Prostate gland (tissue), 2 donors: ENCODE measurements around the gene TEFM. TPM values are rescaled to one million over a fixed set of nuclear protein-coding genes. Genes with fewer than 3 reads are reported as not detected.

Source experiments
- DNase-seq: peaks from one replicate; pipeline ENCODE4 v3.0.0-alpha.2; 2019; ENCODE audit warnings: low spot score
- H3K27ac ChIP-seq, 2 donors: fragments of 200-600 bp; sonication (generic); 2 replicates each; pipeline ENCODE4 v1.5.1; 2017 to 2019
- H3K27me3 ChIP-seq: fragments of 200-600 bp; sonication (generic); replicated peaks from 2 replicates; pipeline ENCODE4 v1.5.1; 2019; ENCODE audit not compliant: insufficient read depth
- H3K36me3 ChIP-seq, 2 donors: fragments of 200-600 bp; sonication (generic); 1 replicate in 1 of 2; 2 replicates in 1 of 2; pipeline versions ENCODE4 v1.5.1 to v1.8.1; 2017 to 2019
- H3K4me1 ChIP-seq: fragments of 200-600 bp; sonication (generic); replicated peaks from 2 replicates; pipeline ENCODE4 v1.5.1; 2019
- H3K4me3 ChIP-seq, 2 donors: fragments of 200-600 bp; sonication (generic); 2 replicates each; pipeline ENCODE4 v1.5.1; 2017 to 2019
- H3K9me3 ChIP-seq: fragments of 200-600 bp; sonication (generic); 2 replicates; pipeline ENCODE4 v1.5.1; 2017
- CTCF ChIP-seq, 4 experiments: fragments of 200-600 bp in 2 of 4; fragments of 450-650 bp in 2 of 4; sonication (generic) in 2 of 4; IDR thresholded peaks; 1 replicate in 3 of 4; 2 replicates in 1 of 4; pipeline ENCODE4 v1.5.1; 2016 to 2019; ENCODE audit warnings: antibody characterized with exemption in 4 of 4, mild to moderate bottlenecking in 2 of 4, moderate library complexity in 2 of 4
- POLR2A ChIP-seq: fragments of 450-650 bp; IDR thresholded peaks from one replicate; pipeline ENCODE4 v1.6.1; 2016; ENCODE audit warnings: antibody characterized with exemption, mild to moderate bottlenecking
- POLR2AphosphoS5 ChIP-seq: sonication (generic); formaldehyde crosslinking; IDR thresholded peaks from one replicate; pipeline ENCODE4 v1.6.1; 2017; ENCODE audit warnings: antibody characterized with exemption
- WGBS: methylation state at CpG from one replicate; pipeline ENCODE4 v1.1.5; 2018; 5-methylcytosine and 5-hydroxymethylcytosine counted together
- intact Hi-C: fragments of 100-400 bp; cut with DNase I; formaldehyde crosslinking; loops from one replicate; pipeline ENCODE4 v1.14.2; 2022
- total RNA-seq, 2 donors: library from RNA; depleted of rRNA; stranded (reverse); fragments of >200 nt; gene quantifications; one replicate each; pipeline ENCODE4 v1.1.0, GENCODE V29; 2016

Gene TEFM
- total RNA-seq, 2 donors from 2014 or later: 4.4 to 8.6 TPM

GRCh38 chr17:30926516-30926915 lies 20.5 kb upstream of the TEFM start:
- TF ChIP-seq CTCF (IDR thresholded peaks at IDR 0.05): no peak
- no peak for TF ChIP-seq POLR2A
- TF ChIP-seq POLR2AphosphoS5: no peak
- Histone ChIP-seq H3K4me1 (no peaks in the 10 kb centered on the region), H3K36me3 (no peaks in the 10 kb centered on the region), H3K4me3 (no peak overlapping the region), H3K9me3 (no peaks in the 10 kb centered on the region), H3K27me3 (no peaks in the 10 kb centered on the region), H3K27ac (no peak overlapping the region)
- intact Hi-C loops: no loop called here
- WGBS: 81% methylated on average over 6 of the region's 6 CpGs
- no peak for DNase-seq

GRCh38 chr17:30924341-30924740 lies 18.3 kb upstream of the TEFM start:
- TF ChIP-seq POLR2AphosphoS5: no peak
- TF ChIP-seq CTCF (IDR thresholded peaks at IDR 0.05): no peak
- TF ChIP-seq POLR2A: no peak
- Histone ChIP-seq H3K4me3 (no peak overlapping the region), H3K27me3 (no peaks in the 10 kb centered on the region), H3K9me3 (no peaks in the 10 kb centered on the region), H3K36me3 (no peaks in the 10 kb centered on the region), H3K27ac (no peak overlapping the region), H3K4me1 (no peaks in the 10 kb centered on the region)
- intact Hi-C loops: no loop called here
- 54% methylated on average over 2 of the region's 2 CpGs for WGBS
- no peak for DNase-seq

GRCh38 chr17:30922235-30923030 lies 16.4 kb upstream of the TEFM start:
- H3K4me1 ChIP-seq: no peaks in the 10 kb centered on the region
- intact Hi-C loops: no loop called here
- H3K36me3 ChIP-seq: no peaks in the 10 kb centered on the region
- no peak for TF ChIP-seq POLR2AphosphoS5
- TF ChIP-seq CTCF (IDR thresholded peaks at IDR 0.05): no peak
- TF ChIP-seq POLR2A: no peak
- H3K4me3 ChIP-seq: peak overlapping the region; percentile 31 to 47
- no peak overlapping the region for H3K27ac ChIP-seq
- no peak for DNase-seq
- WGBS: 4% methylated on average over 49 of the region's 66 CpGs
- H3K27me3 ChIP-seq: no peaks in the 10 kb centered on the region
- no peaks in the 10 kb centered on the region for H3K9me3 ChIP-seq

- no peaks in the 10 kb centered on the region for H3K27me3 ChIP-seq
- H3K27ac ChIP-seq: no peak within 1 kb of the TSS
- DNase-seq: peak; percentile 43
- intact Hi-C loops: no loop called here
- 4% methylated on average over 38 of the region's 60 CpGs for WGBS
- no peak for TF ChIP-seq POLR2A
- no peak for TF ChIP-seq POLR2AphosphoS5
- no peak for TF ChIP-seq CTCF (IDR thresholded peaks at IDR 0.05)
- H3K9me3 ChIP-seq: no peaks in the 10 kb centered on the region
- H3K36me3 ChIP-seq: no peaks in the 10 kb centered on the region
- peak within 1 kb of the TSS; percentile 31 to 47 for H3K4me3 ChIP-seq
- H3K4me1 ChIP-seq: no peaks in the 10 kb centered on the region
These were observed 15.6 kb upstream of the TEFM start, which contains the start of gene ADAP2 for GRCh38 chr17:30921544-30922196. Gene ADAP2 (plus strand): TSS chr17:30921945. CDS start chr17:30922015, 70 bp downstream.
